Measurements from ENCODE around the gene PTGS1.

PTGS1 gene

GRCh38 chr9:122377241-122378164 is 6.7 kb downstream of the PTGS1 start:
- TF ChIP-seq CTCF (IDR thresholded peaks at IDR 0.05; ENCODE audit: low read depth, low read length), result no peak
- no peak for DNase-seq (ENCODE audit: extremely low read depth, low read depth)

GRCh38 chr9:122378236-122378635 is 7.4 kb downstream of the PTGS1 start:
- no peak for DNase-seq (ENCODE audit: extremely low read depth, low read depth)

GRCh38 chr9:122379340-122379739 is 8.5 kb downstream of the PTGS1 start:
- TF ChIP-seq CTCF (IDR thresholded peaks at IDR 0.05; ENCODE audit: low read depth, low read length), result peak; percentile 33
- no peak for DNase-seq (ENCODE audit: extremely low read depth, low read depth)

More at GRCh38 chr9:122378236-122378635, 7.4 kb downstream of the PTGS1 start:
- no peak for TF ChIP-seq CTCF (IDR thresholded peaks at IDR 0.05; ENCODE audit: low read depth, low read length)

- TF ChIP-seq CTCF (IDR thresholded peaks at IDR 0.05; ENCODE audit: low read depth, low read length), result no peak
- no peak for DNase-seq (ENCODE audit: extremely low read depth, low read depth)
Measured at GRCh38 chr9:122380293-122380692, 9.5 kb downstream of the PTGS1 start.

- TF ChIP-seq CTCF (IDR thresholded peaks at IDR 0.05; ENCODE audit: low read depth, low read length), result no peak
- no peak for DNase-seq (ENCODE audit: extremely low read depth, low read depth)
Measured at GRCh38 chr9:122381206-122381950, 10.6 kb downstream of the PTGS1 start.

GRCh38 chr9:122382901-122383850 is 12.4 kb downstream of the PTGS1 start:
- DNase-seq (ENCODE audit: extremely low read depth, low read depth), result no peak
- no peak for TF ChIP-seq CTCF (IDR thresholded peaks at IDR 0.05; ENCODE audit: low read depth, low read length)
